GM12873 (cell line): ENCODE data around the gene TBX5.

Source experiments
- CTCF ChIP-seq: IDR thresholded peaks from 2 replicates; pipeline ENCODE4 v1.5.1; 2012; ENCODE audit warnings: low read depth, mild to moderate bottlenecking, moderate library complexity, low read length, control low read depth; ENCODE audit not compliant: insufficient read depth; ENCODE audit errors: missing control alignments

TBX5 gene

GRCh38 chr12:114425031-114425626, 19.2 kb upstream of the TBX5 start:
- TF ChIP-seq CTCF, result no peak

GRCh38 chr12:114420944-114421335, 15.0 kb upstream of the TBX5 start:
- no peak for TF ChIP-seq CTCF

- no peak for TF ChIP-seq CTCF
Measured at GRCh38 chr12:114420182-114420943, 14.4 kb upstream of the TBX5 start.

GRCh38 chr12:114416028-114416427, 10.1 kb upstream of the TBX5 start:
- TF ChIP-seq CTCF, result no peak

GRCh38 chr12:114415525-114415868, 9.6 kb upstream of the TBX5 start:
- TF ChIP-seq CTCF, result no peak

- TF ChIP-seq CTCF, result no peak
Measured at GRCh38 chr12:114414866-114415524, 9.1 kb upstream of the TBX5 start.

GRCh38 chr12:114414031-114414865, 8.3 kb upstream of the TBX5 start:
- TF ChIP-seq CTCF, result no peak
